Gastrocnemius medialis (tissue), 4 donors: ENCODE data around the gene COL4A1.

Experiments
- POLR2A ChIP-seq, 2 donors: fragments of 450-650 bp; IDR thresholded peaks; one replicate each; pipeline ENCODE4 v1.6.1; 2017; ENCODE audit warnings: antibody characterized with exemption in 2 of 2, mild to moderate bottlenecking in 2 of 2, moderate library complexity in 2 of 2
- TF ChIP-seq, protein P1 (sequence below), 5 experiments: fragments of 450-650 bp in 3 of 5; fragments of 200-600 bp in 2 of 5; sonication (generic) in 2 of 5; IDR thresholded peaks in 4 of 5; conservative IDR thresholded peaks in 1 of 5; 1 replicate in 4 of 5; 2 replicates in 1 of 5; pipeline ENCODE4 v1.5.1; 2016 to 2019; ENCODE audit warnings: antibody characterized with exemption in 5 of 5, mild to moderate bottlenecking in 3 of 5, moderate library complexity in 3 of 5

DNA sequence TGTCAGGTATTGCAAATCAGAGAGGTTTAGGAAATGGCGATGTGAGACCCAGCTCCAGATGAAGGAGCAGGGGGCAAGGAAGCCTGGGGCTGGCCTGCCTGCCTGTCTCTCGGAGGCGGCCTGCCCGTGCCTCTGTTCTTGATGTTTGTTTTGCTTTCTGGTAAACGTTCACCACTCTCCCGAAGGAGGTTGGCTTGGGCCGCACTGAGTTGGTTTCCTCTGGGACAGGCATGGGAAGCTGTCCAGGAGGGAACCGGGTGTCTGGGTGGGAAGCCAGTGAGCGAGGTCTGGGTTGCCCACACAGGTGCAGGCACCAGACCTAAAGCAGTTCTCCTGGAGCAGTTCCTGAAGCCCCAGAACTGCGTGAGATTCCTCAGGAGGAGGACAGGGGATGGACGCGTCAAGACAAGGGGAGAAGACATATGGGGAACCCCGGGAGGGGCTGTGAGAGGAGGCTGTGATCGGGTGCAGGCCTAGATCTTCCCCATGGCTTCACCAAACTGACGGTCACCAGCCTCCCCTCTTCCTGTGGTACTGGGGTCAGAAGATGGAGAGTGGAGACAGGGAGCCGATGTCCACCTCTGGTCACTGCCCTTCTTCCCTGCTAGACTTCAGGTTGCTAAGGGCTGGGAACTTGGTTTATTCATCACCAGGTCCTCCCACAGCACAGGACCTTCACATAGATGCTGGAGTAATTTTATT, 15.3 kb upstream of the COL4A1 start:
- TF ChIP-seq POLR2A (IDR thresholded peaks at IDR 0.05): no peak
- TF ChIP-seq, protein P1, sequence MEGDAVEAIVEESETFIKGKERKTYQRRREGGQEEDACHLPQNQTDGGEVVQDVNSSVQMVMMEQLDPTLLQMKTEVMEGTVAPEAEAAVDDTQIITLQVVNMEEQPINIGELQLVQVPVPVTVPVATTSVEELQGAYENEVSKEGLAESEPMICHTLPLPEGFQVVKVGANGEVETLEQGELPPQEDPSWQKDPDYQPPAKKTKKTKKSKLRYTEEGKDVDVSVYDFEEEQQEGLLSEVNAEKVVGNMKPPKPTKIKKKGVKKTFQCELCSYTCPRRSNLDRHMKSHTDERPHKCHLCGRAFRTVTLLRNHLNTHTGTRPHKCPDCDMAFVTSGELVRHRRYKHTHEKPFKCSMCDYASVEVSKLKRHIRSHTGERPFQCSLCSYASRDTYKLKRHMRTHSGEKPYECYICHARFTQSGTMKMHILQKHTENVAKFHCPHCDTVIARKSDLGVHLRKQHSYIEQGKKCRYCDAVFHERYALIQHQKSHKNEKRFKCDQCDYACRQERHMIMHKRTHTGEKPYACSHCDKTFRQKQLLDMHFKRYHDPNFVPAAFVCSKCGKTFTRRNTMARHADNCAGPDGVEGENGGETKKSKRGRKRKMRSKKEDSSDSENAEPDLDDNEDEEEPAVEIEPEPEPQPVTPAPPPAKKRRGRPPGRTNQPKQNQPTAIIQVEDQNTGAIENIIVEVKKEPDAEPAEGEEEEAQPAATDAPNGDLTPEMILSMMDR (IDR thresholded peaks at IDR 0.05 in 4 of 5, conservative IDR thresholded peaks at IDR 0.05 in 1 of 5): no peak
